ENCODE results near the gene FGF12.

DNA sequence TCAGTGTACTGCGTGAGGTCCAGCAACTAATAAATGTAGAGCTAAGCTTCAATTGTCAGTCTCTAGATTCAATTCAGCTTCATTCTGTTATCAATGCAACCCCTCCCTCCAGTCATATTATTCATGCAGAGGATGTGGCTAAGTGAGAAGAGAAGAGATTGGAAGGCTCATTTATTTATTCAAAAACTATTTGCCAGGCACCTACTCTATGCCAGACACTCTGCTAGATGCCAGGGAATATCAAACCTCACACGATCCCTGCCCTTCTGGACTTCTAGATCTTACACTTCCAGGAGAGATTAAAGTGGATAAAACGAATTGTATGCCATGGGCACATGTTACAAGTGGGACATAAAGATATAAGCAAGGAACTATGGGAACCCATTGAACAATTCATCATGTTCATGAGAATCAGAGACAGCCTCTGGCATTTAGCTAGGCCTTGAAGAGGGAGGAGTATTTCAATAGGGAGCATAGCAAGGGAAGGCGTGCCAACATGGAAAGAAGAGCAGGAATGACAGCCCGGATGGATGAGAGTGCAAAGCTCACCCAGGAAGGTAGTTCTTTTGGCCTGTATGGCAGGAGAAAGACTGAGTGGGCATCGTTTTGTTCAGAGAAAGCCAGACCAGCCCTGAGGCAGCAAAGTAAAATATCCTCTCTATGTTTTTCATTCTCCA lies 75.4 kb downstream of the FGF12 start:
- TF ChIP-seq, protein P1, sequence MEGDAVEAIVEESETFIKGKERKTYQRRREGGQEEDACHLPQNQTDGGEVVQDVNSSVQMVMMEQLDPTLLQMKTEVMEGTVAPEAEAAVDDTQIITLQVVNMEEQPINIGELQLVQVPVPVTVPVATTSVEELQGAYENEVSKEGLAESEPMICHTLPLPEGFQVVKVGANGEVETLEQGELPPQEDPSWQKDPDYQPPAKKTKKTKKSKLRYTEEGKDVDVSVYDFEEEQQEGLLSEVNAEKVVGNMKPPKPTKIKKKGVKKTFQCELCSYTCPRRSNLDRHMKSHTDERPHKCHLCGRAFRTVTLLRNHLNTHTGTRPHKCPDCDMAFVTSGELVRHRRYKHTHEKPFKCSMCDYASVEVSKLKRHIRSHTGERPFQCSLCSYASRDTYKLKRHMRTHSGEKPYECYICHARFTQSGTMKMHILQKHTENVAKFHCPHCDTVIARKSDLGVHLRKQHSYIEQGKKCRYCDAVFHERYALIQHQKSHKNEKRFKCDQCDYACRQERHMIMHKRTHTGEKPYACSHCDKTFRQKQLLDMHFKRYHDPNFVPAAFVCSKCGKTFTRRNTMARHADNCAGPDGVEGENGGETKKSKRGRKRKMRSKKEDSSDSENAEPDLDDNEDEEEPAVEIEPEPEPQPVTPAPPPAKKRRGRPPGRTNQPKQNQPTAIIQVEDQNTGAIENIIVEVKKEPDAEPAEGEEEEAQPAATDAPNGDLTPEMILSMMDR (IDR thresholded peaks at IDR 0.05) = no peak
- TF ChIP-seq POLR2A (IDR thresholded peaks at IDR 0.05) = no peak
